Central memory CD8-positive, alpha-beta T cell (primary cell): ENCODE measurements around the gene MTARC2.
A peak's percentile ranks its signal among the peaks of the same experiment; 100 is the strongest.

ENCODE experiments used
- ATAC-seq: fragments of 150-1000 bp; cut with Tn5 transposase; replicated peaks from 2 replicates; pipeline ENCODE4 v1.10.0; 2022; ENCODE audit warnings: mild to moderate bottlenecking, moderate FRiP score, moderate number of reproducible peaks; ENCODE audit not compliant: poor library complexity, severe bottlenecking; ENCODE audit errors: extremely low read depth
- DNase-seq, 2 donors: peaks; one replicate each; pipeline ENCODE4 v3.0.0; 2021; ENCODE audit warnings: low spot score in 2 of 2
- H3K27ac Mint-ChIP-seq: one replicate; pipeline ENCODE4 v1.8.0; 2022; ENCODE audit warnings: low read depth, mild to moderate bottlenecking, moderate library complexity, mixed read lengths
- H3K27me3 Mint-ChIP-seq: one replicate; pipeline ENCODE4 v1.8.0; 2022; ENCODE audit warnings: mixed read lengths
- H3K36me3 Mint-ChIP-seq: one replicate; pipeline ENCODE4 v1.8.0; 2022; ENCODE audit warnings: mild to moderate bottlenecking, moderate library complexity, mixed read lengths; ENCODE audit not compliant: insufficient read depth
- H3K4me1 Mint-ChIP-seq: one replicate; pipeline ENCODE4 v1.8.0; 2022; ENCODE audit warnings: mixed read lengths
- H3K4me3 Mint-ChIP-seq: one replicate; pipeline ENCODE4 v1.8.0; 2022; ENCODE audit warnings: mild to moderate bottlenecking, moderate library complexity, mixed read lengths
- H3K9me3 Mint-ChIP-seq: one replicate; pipeline ENCODE4 v1.8.0; 2022; ENCODE audit warnings: mixed read lengths

MTARC2 gene

DNA sequence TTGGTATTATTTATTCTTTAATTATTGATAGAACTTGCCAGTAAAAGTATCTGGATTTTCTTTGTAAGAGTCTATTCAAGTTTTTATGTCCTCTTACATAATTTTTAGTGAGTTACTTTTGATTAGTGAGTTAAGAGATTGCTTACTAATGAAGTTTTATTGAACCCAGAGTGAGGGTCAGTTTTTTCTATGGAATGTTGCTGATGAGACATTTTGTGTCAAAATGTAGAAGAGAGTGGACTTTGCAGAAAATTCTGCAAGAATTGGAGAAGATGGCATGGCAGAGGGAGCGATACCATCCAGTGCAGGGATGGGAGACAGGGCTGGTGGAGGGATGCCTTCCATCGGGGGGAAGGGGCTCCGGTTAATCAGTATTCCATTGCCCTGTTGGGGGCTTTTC is 11.0 kb downstream of the MTARC2 start:
- H3K36me3 Mint-ChIP-seq = peaks cover 2% of the 10 kb centered on the region
- DNase-seq = no peak
- no peak overlapping the region for H3K27ac Mint-ChIP-seq
- peaks cover 45% of the 10 kb centered on the region for H3K27me3 Mint-ChIP-seq
- no peaks in the 10 kb centered on the region for H3K9me3 Mint-ChIP-seq
- H3K4me3 Mint-ChIP-seq = no peak overlapping the region
- no peak for ATAC-seq
- peaks cover 3% of the 10 kb centered on the region for H3K4me1 Mint-ChIP-seq

DNA sequence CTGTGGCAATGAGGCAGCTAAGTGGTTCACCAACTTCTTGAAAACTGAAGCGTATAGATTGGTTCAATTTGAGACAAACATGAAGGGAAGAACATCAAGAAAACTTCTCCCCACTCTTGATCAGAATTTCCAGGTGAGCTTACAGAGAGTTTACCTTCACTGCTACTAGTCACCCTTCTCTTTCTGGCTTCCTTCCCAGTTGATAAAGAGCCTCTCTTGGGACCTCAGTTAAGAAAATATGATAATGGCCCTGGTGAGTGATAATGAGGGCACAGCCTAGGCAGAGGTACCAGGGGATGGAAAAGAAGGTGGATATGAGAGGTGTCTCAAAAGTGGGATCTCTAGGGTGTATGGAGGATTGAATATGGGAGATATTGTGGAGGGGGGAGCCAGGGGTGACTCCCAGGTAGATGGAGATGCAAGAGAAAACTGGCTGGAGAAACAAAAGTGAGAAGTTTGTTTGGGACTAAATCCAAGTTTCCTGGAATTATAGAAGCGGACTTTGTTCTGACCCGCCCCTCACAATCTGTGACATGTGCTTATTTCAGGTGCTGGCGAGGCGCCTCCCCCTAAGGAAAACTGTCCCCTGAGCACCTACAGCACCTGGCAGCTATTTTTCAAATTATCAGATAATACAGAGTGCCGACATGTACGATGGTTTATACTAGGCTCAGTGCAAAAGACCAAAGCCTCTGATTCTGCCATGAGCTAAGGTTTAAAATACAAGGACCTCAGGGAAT is 13.7 kb downstream of the MTARC2 start:
- Mint-ChIP-seq H3K4me3 (peak overlapping the region; percentile 8), H3K4me1 (no peaks in the 10 kb centered on the region), H3K36me3 (peaks cover 2% of the 10 kb centered on the region), H3K27me3 (peaks cover 20% of the 10 kb centered on the region), H3K9me3 (no peaks in the 10 kb centered on the region), H3K27ac (no peak overlapping the region)
- DNase-seq (no peak), ATAC-seq (no peak)

DNA sequence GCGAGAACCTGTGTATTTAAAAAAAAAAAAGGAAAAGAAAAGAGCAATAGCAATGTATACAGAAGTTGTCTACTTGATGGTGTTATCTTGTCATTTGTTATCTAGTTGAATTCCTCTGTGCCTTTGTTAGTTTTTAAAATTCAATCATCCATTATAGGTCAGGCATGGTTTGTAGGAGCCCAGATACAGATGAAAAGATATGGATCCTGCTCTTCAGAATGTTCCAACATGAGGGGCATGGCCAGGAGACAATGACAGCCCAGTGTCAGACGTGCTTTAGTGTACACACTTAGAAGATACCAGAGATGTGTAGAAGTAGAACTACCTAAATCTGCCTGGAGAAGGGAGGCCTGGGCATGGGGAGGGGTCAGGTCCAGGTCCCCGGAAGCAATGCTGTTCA is 16.6 kb downstream of the MTARC2 start:
- no peak overlapping the region for H3K27ac Mint-ChIP-seq
- H3K36me3 Mint-ChIP-seq = peaks cover 2% of the 10 kb centered on the region
- no peak for ATAC-seq
- H3K4me3 Mint-ChIP-seq = no peak overlapping the region
- no peaks in the 10 kb centered on the region for H3K9me3 Mint-ChIP-seq
- no peaks in the 10 kb centered on the region for H3K4me1 Mint-ChIP-seq
- no peak for DNase-seq
- peaks cover 8% of the 10 kb centered on the region for H3K27me3 Mint-ChIP-seq

DNA sequence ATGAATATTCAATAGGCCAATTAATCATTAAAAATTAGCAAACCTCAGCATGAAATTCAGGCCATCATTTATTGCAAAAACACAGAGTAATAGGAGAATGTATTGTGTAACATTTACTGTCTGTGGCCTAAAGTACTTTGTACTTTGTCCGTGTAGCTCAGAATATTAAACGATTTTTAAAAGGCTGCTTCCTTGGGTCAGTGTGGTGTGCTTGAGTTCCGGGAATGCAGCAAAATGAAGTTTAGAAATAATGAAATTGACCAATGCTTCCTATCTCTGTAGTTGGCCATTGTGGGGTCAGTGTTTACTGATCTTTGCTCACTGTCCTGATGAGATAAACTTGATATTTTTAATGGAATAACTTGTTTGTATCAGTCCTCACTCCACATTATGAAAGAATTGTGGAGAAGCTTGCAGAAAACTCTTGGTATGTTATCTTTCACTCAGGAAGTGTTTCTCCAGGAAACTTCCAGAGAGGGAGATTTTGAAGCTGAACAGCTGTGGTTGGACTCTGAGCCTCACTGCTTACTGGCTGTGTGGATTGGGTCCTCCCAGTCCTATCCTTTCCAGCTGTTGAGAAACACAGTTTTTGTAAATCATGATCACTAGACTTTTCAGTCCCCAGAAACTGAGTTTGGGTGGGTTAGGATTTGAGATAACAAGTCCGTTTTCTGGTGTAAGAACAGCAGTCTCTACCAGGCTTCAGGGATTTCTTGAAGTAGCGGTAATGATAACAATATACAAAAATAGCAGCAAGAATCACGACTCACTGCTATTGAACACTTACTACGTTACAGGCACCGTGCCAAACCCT is 19.4 kb downstream of the MTARC2 start:
- Mint-ChIP-seq H3K27me3 (peaks cover 12% of the 10 kb centered on the region), H3K4me3 (no peak overlapping the region), H3K36me3 (no peaks in the 10 kb centered on the region), H3K9me3 (no peaks in the 10 kb centered on the region), H3K27ac (no peak overlapping the region), H3K4me1 (no peaks in the 10 kb centered on the region)
- ATAC-seq (no peak), DNase-seq (no peak)

DNA sequence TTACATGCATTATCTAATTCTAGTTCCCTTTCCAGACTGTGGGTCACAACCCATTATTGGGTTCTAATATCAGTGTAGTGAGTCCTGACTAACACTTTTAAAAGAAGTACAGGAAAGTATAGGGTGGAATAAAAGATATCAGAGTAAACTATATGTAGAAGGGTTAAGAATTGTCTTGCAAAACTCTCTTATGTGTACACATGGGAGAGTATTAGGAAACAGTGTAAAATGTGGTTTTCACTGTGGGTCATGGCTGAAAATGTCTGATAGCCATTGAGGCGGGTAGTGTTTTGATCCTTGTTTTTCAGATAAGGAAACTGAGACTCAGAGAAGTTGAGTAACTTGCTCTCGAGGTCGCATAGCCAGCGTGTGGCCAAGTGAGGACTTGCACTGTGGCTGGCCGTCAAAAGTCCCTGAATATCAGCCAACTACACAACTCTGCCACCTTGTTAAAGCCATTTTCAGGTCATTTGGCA is 20.0 kb downstream of the MTARC2 start:
- H3K4me1 Mint-ChIP-seq = no peaks in the 10 kb centered on the region
- H3K4me3 Mint-ChIP-seq = no peak overlapping the region
- H3K27me3 Mint-ChIP-seq = peaks cover 12% of the 10 kb centered on the region
- ATAC-seq (no peak), DNase-seq (no peak)
- no peaks in the 10 kb centered on the region for H3K9me3 Mint-ChIP-seq
- H3K36me3 Mint-ChIP-seq = no peaks in the 10 kb centered on the region
- no peak overlapping the region for H3K27ac Mint-ChIP-seq

DNA sequence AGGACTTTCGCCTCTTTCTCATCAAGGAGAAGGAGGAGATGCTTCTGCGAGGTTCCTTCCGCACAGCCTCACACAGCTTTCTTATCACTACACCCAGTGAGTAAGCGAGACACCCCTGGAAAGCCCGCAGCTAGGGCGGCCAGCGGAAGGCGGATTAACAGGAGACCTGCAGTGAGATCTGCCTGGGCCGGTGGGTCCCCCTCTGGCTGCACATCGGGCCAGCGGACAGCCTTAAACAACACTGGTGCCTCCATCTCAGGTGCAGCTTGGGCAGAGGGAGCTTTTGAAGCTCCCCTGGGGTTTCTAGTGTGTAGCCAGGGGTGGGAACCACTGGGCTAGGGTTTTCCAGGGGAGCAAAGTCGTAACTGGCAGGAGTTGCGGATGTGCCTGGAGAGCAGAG is 21.1 kb downstream of the MTARC2 start:
- Mint-ChIP-seq H3K27me3 (peaks cover 12% of the 10 kb centered on the region), H3K9me3 (no peaks in the 10 kb centered on the region), H3K27ac (no peak overlapping the region), H3K4me3 (no peak overlapping the region), H3K36me3 (no peaks in the 10 kb centered on the region), H3K4me1 (no peaks in the 10 kb centered on the region)
- no peak for DNase-seq
- no peak for ATAC-seq

DNA sequence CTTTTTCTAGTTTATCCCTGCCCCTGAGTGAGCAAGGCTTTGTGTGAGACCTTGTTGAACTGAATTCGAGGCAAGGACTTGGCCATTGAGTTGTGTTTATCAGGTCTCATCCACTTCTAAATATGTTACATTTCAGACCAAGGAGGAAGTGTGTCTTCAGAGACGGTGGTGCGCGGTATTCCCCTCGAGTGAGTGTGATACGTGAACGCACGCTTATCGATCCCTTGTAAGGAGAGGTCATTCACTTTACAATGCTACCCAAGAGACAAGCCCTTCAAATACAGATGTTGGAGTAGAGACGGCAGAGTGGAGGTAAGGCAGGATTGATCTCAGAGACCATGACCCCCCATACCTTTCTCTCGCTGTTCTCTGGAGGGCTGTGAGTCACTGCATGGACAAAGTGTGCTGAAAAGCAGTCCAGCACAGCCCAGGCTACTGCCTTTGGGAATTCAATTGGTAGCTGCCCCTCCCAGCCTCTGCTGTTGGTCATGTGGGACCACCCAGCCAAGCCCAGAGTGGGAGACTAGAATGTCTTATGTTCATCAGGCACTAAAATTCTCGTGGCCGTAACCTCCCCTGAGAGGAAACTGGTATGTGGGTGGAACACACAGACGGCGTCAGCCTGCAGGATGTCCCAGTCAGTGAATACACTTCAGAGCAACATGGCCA is 22.3 kb downstream of the MTARC2 start:
- ATAC-seq (no peak), DNase-seq (no peak)
- H3K4me1 Mint-ChIP-seq = no peaks in the 10 kb centered on the region
- no peak overlapping the region for H3K4me3 Mint-ChIP-seq
- peaks cover 12% of the 10 kb centered on the region for H3K27me3 Mint-ChIP-seq
- H3K36me3 Mint-ChIP-seq = no peaks in the 10 kb centered on the region
- H3K27ac Mint-ChIP-seq = no peak overlapping the region
- H3K9me3 Mint-ChIP-seq = no peaks in the 10 kb centered on the region

DNA sequence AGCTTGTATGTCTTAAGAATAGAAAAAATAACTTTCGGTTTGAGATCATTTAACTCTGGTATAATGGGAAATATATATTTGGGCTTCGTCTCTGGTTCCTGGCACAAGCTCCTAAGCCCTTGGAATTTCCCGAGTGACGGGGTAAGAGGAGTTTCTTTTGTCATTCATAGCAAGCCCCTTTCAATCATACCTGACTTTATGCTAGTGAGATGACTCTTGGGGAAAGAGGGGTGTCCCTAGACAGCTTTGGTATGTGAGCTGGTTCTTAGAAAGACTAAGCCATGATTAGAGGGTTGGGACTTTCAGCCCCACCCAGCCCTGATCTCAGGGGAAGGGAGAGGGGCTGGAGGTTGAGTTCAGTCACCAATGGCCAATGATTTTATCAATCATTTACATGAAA is 24.7 kb downstream of the MTARC2 start:
- no peak for ATAC-seq
- no peaks in the 10 kb centered on the region for H3K36me3 Mint-ChIP-seq
- no peak overlapping the region for H3K27ac Mint-ChIP-seq
- no peak overlapping the region for H3K4me3 Mint-ChIP-seq
- peaks cover 36% of the 10 kb centered on the region for H3K27me3 Mint-ChIP-seq
- DNase-seq = no peak
- H3K9me3 Mint-ChIP-seq = no peaks in the 10 kb centered on the region
- no peaks in the 10 kb centered on the region for H3K4me1 Mint-ChIP-seq

DNA sequence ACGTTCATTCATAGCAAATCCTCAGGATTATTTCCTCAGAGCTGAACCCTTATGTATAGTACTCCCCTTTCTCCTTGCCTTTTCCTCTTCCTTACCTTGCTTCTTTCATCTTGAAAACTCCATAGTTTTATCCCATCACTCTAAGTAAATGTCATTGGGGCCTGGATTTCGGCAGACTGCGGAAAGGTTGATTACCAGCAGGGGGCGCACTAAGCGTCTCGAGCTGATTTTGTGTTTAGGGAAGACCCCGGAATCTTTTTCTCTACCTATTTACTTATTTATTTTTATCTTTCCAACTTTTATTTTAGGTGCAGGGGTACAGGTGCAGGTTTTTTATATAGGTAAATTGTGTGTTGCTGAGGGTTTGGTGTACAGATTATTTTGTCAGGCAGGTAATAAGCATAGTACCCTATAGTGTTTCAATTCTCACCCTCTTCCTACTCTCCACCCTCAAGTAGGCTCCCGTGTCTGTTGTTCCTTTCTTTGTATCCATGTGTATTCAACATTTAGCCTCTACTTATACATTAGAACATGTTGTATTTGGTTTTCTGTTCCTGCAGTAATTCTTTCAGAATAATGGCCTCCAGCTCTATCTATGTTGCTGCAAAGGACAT is 27.2 kb downstream of the MTARC2 start:
- peaks cover 24% of the 10 kb centered on the region for H3K27me3 Mint-ChIP-seq
- DNase-seq (no peak), ATAC-seq (no peak)
- no peaks in the 10 kb centered on the region for H3K36me3 Mint-ChIP-seq
- H3K4me3 Mint-ChIP-seq = no peak overlapping the region
- H3K27ac Mint-ChIP-seq = no peak overlapping the region
- H3K4me1 Mint-ChIP-seq = no peaks in the 10 kb centered on the region
- no peaks in the 10 kb centered on the region for H3K9me3 Mint-ChIP-seq

DNA sequence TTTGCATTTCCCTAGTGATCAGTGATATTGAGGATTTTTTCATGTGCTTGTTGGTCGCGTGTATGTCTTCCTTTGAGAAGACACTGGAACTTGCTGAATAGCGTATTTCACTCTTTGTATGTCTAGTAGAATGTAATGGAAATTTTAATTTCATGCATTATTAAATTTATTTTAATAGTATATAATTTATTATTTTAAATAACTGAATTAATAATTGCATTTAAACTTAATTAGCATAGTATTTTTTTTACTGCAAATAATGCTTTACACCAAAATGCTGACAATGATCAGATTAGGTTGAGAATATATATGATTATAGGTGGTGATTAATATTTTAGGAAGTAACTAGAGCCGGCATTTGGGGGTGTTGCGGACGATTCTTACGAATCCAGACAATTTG is 28.1 kb downstream of the MTARC2 start:
- Mint-ChIP-seq H3K36me3 (no peaks in the 10 kb centered on the region), H3K27me3 (peaks cover 24% of the 10 kb centered on the region), H3K4me1 (no peaks in the 10 kb centered on the region), H3K4me3 (no peak overlapping the region), H3K9me3 (no peaks in the 10 kb centered on the region), H3K27ac (no peak overlapping the region)
- no peak for DNase-seq
- ATAC-seq = no peak

DNA sequence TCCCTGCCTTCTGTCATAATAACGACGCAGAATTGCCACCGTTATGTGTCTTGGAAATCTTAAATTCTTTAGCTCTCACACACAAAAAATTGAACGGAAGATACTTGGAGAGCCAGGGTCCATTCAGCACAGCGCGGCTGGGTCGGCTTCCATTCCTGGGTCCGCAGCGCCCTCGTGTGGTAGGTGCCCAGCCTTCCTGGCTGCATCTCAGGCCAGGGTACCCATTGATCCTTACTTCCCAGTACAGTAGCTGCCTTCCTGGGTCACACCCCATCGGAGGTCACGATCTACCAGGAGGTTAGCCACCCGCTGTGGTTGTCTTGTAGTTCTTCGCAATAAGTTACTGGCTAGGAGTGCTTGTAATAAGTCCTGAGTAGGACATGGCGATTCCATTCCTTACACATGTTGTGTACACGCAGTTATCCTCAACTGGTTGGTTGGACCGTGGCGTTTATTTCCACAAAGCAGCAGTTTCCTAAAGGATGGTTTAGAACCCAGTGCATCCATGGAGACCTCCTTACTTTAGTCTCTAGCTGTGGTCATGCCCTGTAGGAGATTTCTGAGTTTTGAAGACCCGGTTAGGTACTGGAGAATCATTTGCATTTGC is 28.7 kb downstream of the MTARC2 start:
- Mint-ChIP-seq H3K4me3 (no peak overlapping the region), H3K36me3 (no peaks in the 10 kb centered on the region), H3K27ac (no peak overlapping the region), H3K9me3 (no peaks in the 10 kb centered on the region), H3K27me3 (peaks cover 24% of the 10 kb centered on the region), H3K4me1 (no peaks in the 10 kb centered on the region)
- DNase-seq (peak in 1 of 2 donors; percentile 28), ATAC-seq (no peak)

DNA sequence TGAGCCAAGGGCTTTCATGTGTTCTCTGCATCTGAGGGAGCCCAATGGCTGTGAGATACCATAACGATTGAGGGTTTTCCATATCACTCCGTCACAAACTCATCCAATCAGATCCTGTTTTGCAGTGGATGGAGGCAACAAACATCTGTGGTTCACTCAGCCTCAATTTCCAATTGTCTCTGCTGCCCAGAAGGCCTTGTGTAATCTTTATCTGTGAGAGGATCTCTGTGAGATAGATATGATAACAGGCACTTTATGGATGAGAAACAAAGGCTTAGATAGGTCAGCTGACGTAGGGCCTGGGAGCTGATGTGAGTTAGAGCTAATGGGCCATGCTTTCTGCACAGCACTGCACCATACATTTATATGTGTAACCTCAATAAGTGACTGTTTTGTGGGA is 35.3 kb downstream of the MTARC2 start:
- Mint-ChIP-seq H3K27me3 (peaks cover 33% of the 10 kb centered on the region), H3K27ac (no peak overlapping the region), H3K4me1 (no peaks in the 10 kb centered on the region), H3K36me3 (no peaks in the 10 kb centered on the region), H3K9me3 (no peaks in the 10 kb centered on the region), H3K4me3 (no peak overlapping the region)
- no peak for ATAC-seq
- no peak for DNase-seq
